GM21619 (cell line): ENCODE data around the gene REV3L.
A peak's percentile ranks its signal among the peaks of the same experiment; 100 is the strongest.
"Not testable (repeated sequence)": the region's sequence is repeated elsewhere in the genome, so short reads cannot be mapped to it uniquely, and the experiment has no call there.

Experiments used
- ATAC-seq: cut with Tn5 transposase; IDR thresholded peaks from one replicate; pipeline ENCODE4 v1.9.1; 2021; ENCODE audit not compliant: unreplicated experiment

REV3L gene

GRCh38 chr6:111266276-111266675, 216.7 kb downstream of the REV3L start:
- no peak for ATAC-seq

GRCh38 chr6:111265842-111266241, 217.2 kb downstream of the REV3L start:
- ATAC-seq: no peak

- no peak for ATAC-seq
These were observed 219.2 kb downstream of the REV3L start for GRCh38 chr6:111263837-111264236.

GRCh38 chr6:111260570-111261298, 222.3 kb downstream of the REV3L start:
- no peak for ATAC-seq

GRCh38 chr6:111259089-111259831, 223.8 kb downstream of the REV3L start:
- ATAC-seq: peak; percentile 98

- ATAC-seq: no peak
These were observed 224.4 kb downstream of the REV3L start for GRCh38 chr6:111258615-111259088.

- no peak for ATAC-seq
These were observed 225.0 kb downstream of the REV3L start for GRCh38 chr6:111258010-111258409.

- no peak for ATAC-seq
These were observed 226.4 kb downstream of the REV3L start for GRCh38 chr6:111256646-111257045.

- ATAC-seq: not testable (repeated sequence)
These were observed 227.2 kb downstream of the REV3L start for GRCh38 chr6:111255838-111256237.

GRCh38 chr6:111254779-111255166, 228.2 kb downstream of the REV3L start:
- ATAC-seq: no peak

GRCh38 chr6:111254004-111254778, 228.8 kb downstream of the REV3L start:
- no peak for ATAC-seq

- no peak for ATAC-seq
These were observed 230.3 kb downstream of the REV3L start for GRCh38 chr6:111252726-111253125.

- no peak for ATAC-seq
These were observed 232.1 kb downstream of the REV3L start for GRCh38 chr6:111250791-111251354.
